Neuronal stem cell (in vitro differentiated cells): ENCODE results near the gene SULT1A1.
A peak's percentile ranks its signal among the peaks of the same experiment; 100 is the strongest.
"Not testable (repeated sequence)": the region's sequence is repeated elsewhere in the genome, so short reads cannot be mapped to it uniquely, and the experiment has no call there.

Source experiments
- DNase-seq: peaks from one replicate; pipeline ENCODE4 v3.0.0-alpha.2; 2013; ENCODE audit warnings: low spot score
- H2AFZ ChIP-seq: one replicate; pipeline ENCODE4 v1.6.1; 2013; ENCODE audit warnings: mild to moderate bottlenecking, low read length, inconsistent platforms
- H2AK5ac ChIP-seq: 2 replicates; pipeline ENCODE4 v1.6.1; 2013; ENCODE audit warnings: low read depth, mild to moderate bottlenecking, inconsistent platforms, low read length, moderate library complexity, mixed read lengths
- H2BK120ac ChIP-seq: 2 replicates; pipeline ENCODE4 v1.6.1; 2013; ENCODE audit warnings: low read depth, mild to moderate bottlenecking, inconsistent platforms, low read length, moderate library complexity, mixed read lengths
- H2BK12ac ChIP-seq: one replicate; pipeline ENCODE4 v1.6.1; 2013; ENCODE audit warnings: low read length, inconsistent platforms
- H2BK15ac ChIP-seq: 2 replicates; pipeline ENCODE4 v1.6.1; 2013; ENCODE audit warnings: mild to moderate bottlenecking, low read length, inconsistent platforms, mixed read lengths
- H2BK5ac ChIP-seq: one replicate; pipeline ENCODE4 v1.6.1; 2013; ENCODE audit warnings: inconsistent platforms, mild to moderate bottlenecking, low read length, moderate library complexity
- H3K14ac ChIP-seq: one replicate; pipeline ENCODE4 v1.6.1; 2013; ENCODE audit warnings: low read length, inconsistent platforms
- H3K18ac ChIP-seq: 2 replicates; pipeline ENCODE4 v1.6.1; 2013; ENCODE audit warnings: low read length, inconsistent platforms
- H3K23ac ChIP-seq: 2 replicates; pipeline ENCODE4 v1.6.1; 2013; ENCODE audit warnings: low read depth, mild to moderate bottlenecking, mixed read lengths, low read length, inconsistent platforms; ENCODE audit not compliant: poor library complexity
- H3K27ac ChIP-seq: replicated peaks from 3 replicates; pipeline ENCODE4 v1.5.1; 2013; ENCODE audit warnings: low read length, inconsistent platforms
- H3K27me3 ChIP-seq, 3 experiments: 2 replicates each; pipeline ENCODE4 v1.6.1; 2013; ENCODE audit warnings: low read length in 3 of 3, mild to moderate bottlenecking in 2 of 3, inconsistent platforms in 1 of 3, low read depth in 1 of 3, mixed read lengths in 1 of 3, moderate library complexity in 1 of 3; ENCODE audit not compliant: control insufficient read depth in 3 of 3, insufficient read depth in 3 of 3
- H3K36me3 ChIP-seq, 2 donors: replicated peaks in 1 of 2; 2 replicates each; pipeline ENCODE4 v1.6.1; 2013; ENCODE audit warnings: low read length in 2 of 2; ENCODE audit not compliant: control insufficient read depth in 2 of 2, insufficient read depth in 2 of 2
- H3K4ac ChIP-seq: 2 replicates; pipeline ENCODE4 v1.6.1; 2013; ENCODE audit warnings: inconsistent platforms, mild to moderate bottlenecking, low read length, moderate library complexity
- H3K4me1 ChIP-seq, 2 donors: 1 replicate in 1 of 2; 2 replicates in 1 of 2; pipeline ENCODE4 v1.6.1; 2013; ENCODE audit warnings: low read length in 2 of 2, low read depth in 1 of 2; ENCODE audit not compliant: control insufficient read depth in 2 of 2, insufficient read depth in 1 of 2
- H3K4me2 ChIP-seq: one replicate; pipeline ENCODE4 v1.6.1; 2013; ENCODE audit warnings: mild to moderate bottlenecking, low read length, inconsistent platforms; ENCODE audit not compliant: insufficient read depth, poor library complexity, severe bottlenecking
- H3K4me3 ChIP-seq, 2 donors: 2 replicates each; pipeline ENCODE4 v1.5.1; 2013; ENCODE audit warnings: low read length in 2 of 2, mild to moderate bottlenecking in 2 of 2, inconsistent platforms in 1 of 2, moderate library complexity in 1 of 2
- H3K79me1 ChIP-seq: one replicate; pipeline ENCODE4 v1.6.1; 2013; ENCODE audit warnings: low read depth, mild to moderate bottlenecking, inconsistent platforms, low read length, moderate library complexity
- H3K9ac ChIP-seq: one replicate; pipeline ENCODE4 v1.6.1; 2013; ENCODE audit warnings: mild to moderate bottlenecking, low read depth, low read length, inconsistent platforms; ENCODE audit not compliant: poor library complexity
- H3K9me3 ChIP-seq, 2 donors: replicated peaks in 1 of 2; 2 replicates each; pipeline versions ENCODE3 to v1.6.1; 2013; ENCODE audit warnings: low read length in 2 of 2, mild to moderate bottlenecking in 2 of 2, inconsistent platforms in 1 of 2, low read depth in 1 of 2, mixed read lengths in 1 of 2, moderate library complexity in 1 of 2; ENCODE audit not compliant: control insufficient read depth in 2 of 2, insufficient read depth in 1 of 2
- H4K8ac ChIP-seq: one replicate; pipeline ENCODE4 v1.6.1; 2013; ENCODE audit warnings: low read depth, mild to moderate bottlenecking, inconsistent platforms, low read length, moderate library complexity
- H4K91ac ChIP-seq: one replicate; pipeline ENCODE4 v1.6.1; 2013; ENCODE audit warnings: low read length, low read depth, mild to moderate bottlenecking, inconsistent platforms; ENCODE audit not compliant: poor library complexity
- WGBS, 2 donors: extraction: QIAGEN DNeasy Blood & Tissue Kit; methylation state at CpG; one replicate each; pipeline ENCODE4 v1.1.7; 2013; ENCODE audit warnings: missing lambda C conversion rate in 2 of 2, mixed read lengths in 1 of 2; ENCODE audit not compliant: insufficient read length in 2 of 2, insufficient replicate concordance in 1 of 2; ENCODE audit errors: extremely low coverage in 2 of 2; 5-methylcytosine and 5-hydroxymethylcytosine counted together

The SULT1A1 gene

GRCh38 chr16:28607681-28608495 is 2.0 kb downstream of the SULT1A1 start:
- H3K4me2 ChIP-seq, H3K23ac ChIP-seq, H3K18ac ChIP-seq, H3K4me3 ChIP-seq, H2BK120ac ChIP-seq, H2BK5ac ChIP-seq, H3K14ac ChIP-seq, H3K27me3 ChIP-seq, H2AK5ac ChIP-seq, H3K9me3 ChIP-seq, H2BK15ac ChIP-seq, H3K79me1 ChIP-seq, H3K27ac ChIP-seq, H3K36me3 ChIP-seq, H4K8ac ChIP-seq, H3K9ac ChIP-seq, H2AFZ ChIP-seq, H3K4me1 ChIP-seq, H2BK12ac ChIP-seq, H4K91ac ChIP-seq, DNase-seq, H3K4ac ChIP-seq: not testable (repeated sequence)
- WGBS, 2 donors, result no CpG with 5 or more reads among the region's 10 CpGs

GRCh38 chr16:28607116-28607623 is 2.7 kb downstream of the SULT1A1 start:
- no peak overlapping the region for H2BK120ac ChIP-seq
- H3K36me3 ChIP-seq, result no peaks in the 10 kb centered on the region
- H3K23ac ChIP-seq, result no peak overlapping the region
- H2BK15ac ChIP-seq, result no peak overlapping the region
- H3K4me3 ChIP-seq, result no peak overlapping the region
- no peaks in the 10 kb centered on the region for H3K79me1 ChIP-seq
- H2AFZ ChIP-seq, result no peak overlapping the region
- peaks cover 0 to 10% of the 10 kb centered on the region in 2 donors for H3K4me1 ChIP-seq
- no peak overlapping the region for H3K4me2 ChIP-seq
- H3K4ac ChIP-seq, result no peak overlapping the region
- H4K91ac ChIP-seq, result no peak overlapping the region
- H3K27me3 ChIP-seq, result no peaks in the 10 kb centered on the region
- no peak overlapping the region for H2BK5ac ChIP-seq
- no peak overlapping the region for H3K14ac ChIP-seq
- no peak overlapping the region for H2BK12ac ChIP-seq
- no peaks in the 10 kb centered on the region for H3K9me3 ChIP-seq
- no peak overlapping the region for H3K18ac ChIP-seq
- no peak overlapping the region for H2AK5ac ChIP-seq
- no peak overlapping the region for H3K27ac ChIP-seq
- no peak overlapping the region for H4K8ac ChIP-seq
- no peak overlapping the region for H3K9ac ChIP-seq
- no peak for DNase-seq
- no CpG with 5 or more reads among the region's 9 CpGs for WGBS, 2 donors

DNA sequence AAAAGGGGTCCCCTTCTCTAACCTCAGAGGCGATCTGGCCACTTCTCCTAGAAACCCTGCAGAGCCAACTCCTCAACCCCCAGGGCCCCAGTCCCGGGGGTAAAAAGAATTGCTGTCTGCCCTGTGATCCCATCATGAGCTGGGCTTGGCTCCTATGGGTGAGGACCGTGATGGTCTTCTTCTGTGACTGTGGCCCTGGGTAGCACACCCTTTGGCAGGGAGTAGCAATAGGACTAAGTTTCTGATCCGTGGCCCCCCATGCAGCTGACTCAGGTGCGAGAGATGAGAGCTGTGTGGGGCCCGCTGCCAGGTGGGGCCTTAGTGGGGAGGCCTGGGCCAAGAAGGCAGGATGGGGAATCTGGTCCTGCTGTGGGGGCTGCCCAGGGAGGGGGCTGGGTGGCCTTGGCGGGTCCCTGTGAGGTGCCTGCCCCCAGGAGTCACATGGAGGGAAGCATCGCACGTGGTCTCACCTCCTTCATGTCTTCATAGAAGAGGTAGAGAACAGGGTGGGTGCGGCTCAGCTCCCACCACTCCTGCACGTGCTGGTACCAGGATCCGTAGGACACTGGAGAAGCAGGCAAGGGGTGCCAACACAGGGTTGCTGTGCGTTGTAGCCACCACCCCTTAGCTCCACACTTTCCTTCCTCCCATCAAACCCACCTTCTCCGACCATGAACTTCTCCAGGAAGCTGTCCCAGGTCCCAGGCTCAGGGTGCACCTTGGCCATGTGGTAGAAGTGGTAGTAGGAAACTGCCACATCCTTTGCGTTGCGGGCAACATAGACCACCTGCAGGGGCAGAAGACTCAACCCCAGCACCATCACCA is 3.3 kb downstream of the SULT1A1 start:
- H2AFZ ChIP-seq, result no peak overlapping the region
- H3K4me1 ChIP-seq, result peaks cover 0 to 10% of the 10 kb centered on the region in 2 donors
- H3K4ac ChIP-seq, result no peak overlapping the region
- no peaks in the 10 kb centered on the region for H3K36me3 ChIP-seq
- no peak overlapping the region for H2BK15ac ChIP-seq
- H3K4me2 ChIP-seq, result no peak overlapping the region
- H3K27ac ChIP-seq, result no peak overlapping the region
- H2BK5ac ChIP-seq, result no peak overlapping the region
- DNase-seq, result no peak
- no peak overlapping the region for H3K9ac ChIP-seq
- no peak overlapping the region for H2BK12ac ChIP-seq
- no peaks in the 10 kb centered on the region for H3K79me1 ChIP-seq
- no peak overlapping the region for H3K18ac ChIP-seq
- H4K8ac ChIP-seq, result no peak overlapping the region
- H2AK5ac ChIP-seq, result no peak overlapping the region
- H2BK120ac ChIP-seq, result no peak overlapping the region
- no peak overlapping the region for H3K4me3 ChIP-seq
- no peak overlapping the region for H4K91ac ChIP-seq
- WGBS, 2 donors, result no CpG with 5 or more reads among the region's 16 CpGs
- no peaks in the 10 kb centered on the region for H3K27me3 ChIP-seq
- H3K9me3 ChIP-seq, result no peaks in the 10 kb centered on the region
- H3K14ac ChIP-seq, result no peak overlapping the region
- H3K23ac ChIP-seq, result no peak overlapping the region

DNA sequence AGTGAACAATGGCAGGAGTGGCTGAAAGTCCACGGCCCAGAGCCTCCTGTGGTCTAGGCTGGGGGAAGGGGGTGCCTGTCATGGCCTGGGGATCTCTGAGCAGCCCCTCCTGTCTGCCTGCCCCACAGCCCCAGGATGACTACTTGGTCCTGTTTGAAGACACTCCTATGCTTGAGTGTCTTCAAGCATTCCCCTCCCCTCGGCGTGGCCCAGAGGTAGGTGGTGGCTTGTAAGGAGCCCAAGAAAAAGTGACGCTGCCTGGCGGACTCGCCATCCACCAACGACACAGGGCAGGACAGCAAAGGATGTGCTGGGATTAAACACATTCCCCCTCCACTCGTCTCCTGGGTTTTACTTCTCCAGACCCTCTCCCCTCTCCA is 5.7 kb downstream of the SULT1A1 start:
- Histone ChIP-seq H2BK15ac (peak overlapping the region; percentile 55), H3K4me2 (no peak overlapping the region), H3K14ac (no peak overlapping the region), H3K23ac (no peak overlapping the region), H3K4me1 (peaks cover 0 to 3% of the 10 kb centered on the region in 2 donors), H3K4ac (no peak overlapping the region), H2BK120ac (no peak overlapping the region), H4K8ac (no peak overlapping the region), H2AK5ac (no peak overlapping the region), H2AFZ (peak overlapping the region; percentile 11), H4K91ac (no peak overlapping the region), H3K79me1 (no peaks in the 10 kb centered on the region), H3K18ac (no peak overlapping the region), H2BK12ac (no peak overlapping the region), H3K27me3 (no peaks in the 10 kb centered on the region), H3K4me3 (no peak overlapping the region), H3K27ac (no peak overlapping the region), H3K9ac (no peak overlapping the region), H2BK5ac (no peak overlapping the region), H3K36me3 (no peaks in the 10 kb centered on the region), H3K9me3 (no peaks in the 10 kb centered on the region)
- DNase-seq, result no peak
- no CpG with 5 or more reads among the region's 8 CpGs for WGBS, 2 donors
